BJ (cell line): ENCODE measurements around the gene DNA2. TPM values are rescaled to one million over a fixed set of nuclear protein-coding genes. Genes with fewer than 3 reads are reported as not detected.
A peak's percentile ranks its signal among the peaks of the same experiment; 100 is the strongest.
"Not testable (repeated sequence)": the region's sequence is repeated elsewhere in the genome, so short reads cannot be mapped to it uniquely, and the experiment has no call there.

Source experiments
- CTCF ChIA-PET: fragments of 350-600 bp; formaldehyde crosslinking; extraction: SDS; loops from one replicate; lab custom pipeline; 2021; ENCODE audit warnings: antibody characterized with exemption, inconsistent platforms; lab: Yijun Ruan, JAX
- POLR2A ChIA-PET: fragments of 300-600 bp; sonication (Branson Sonifier 250); formaldehyde crosslinking; extraction: SDS; loops from one replicate; lab custom pipeline; 2021; ENCODE audit warnings: antibody characterized with exemption; lab: Charles Lee
- DNase-seq: peaks from one replicate; pipeline ENCODE4 v3.0.0-alpha.2; 2011; ENCODE audit warnings: low read depth
- H3K27me3 ChIP-seq: 2 replicates; pipeline ENCODE4 v1.6.0; 2011; ENCODE audit warnings: low read length; ENCODE audit not compliant: control insufficient read depth, insufficient read depth
- H3K36me3 ChIP-seq: 2 replicates; pipeline ENCODE4 v1.5.1; 2011; ENCODE audit warnings: low read length; ENCODE audit not compliant: control insufficient read depth, insufficient read depth
- H3K4me3 ChIP-seq: 2 replicates; pipeline ENCODE4 v1.5.1; 2011; ENCODE audit warnings: low read depth, mild to moderate bottlenecking, control low read depth, low read length
- polyA minus RNA-seq: library from RNA; depleted of rRNA, polyadenylated mRNA; stranded (reverse); fragments of >200 nt; gene quantifications from 2 replicates; pipeline ENCODE4 v1.2.3, GENCODE V29; 2011; rRNA and poly(A)+ RNA removed
- polyA plus RNA-seq: library from polyadenylated mRNA; depleted of rRNA; stranded (reverse); fragments of >200 nt; gene quantifications from 2 replicates; pipeline ENCODE4 v1.2.3, GENCODE V29; 2011; rRNA removed
- TF ChIP-seq, protein P1 (sequence below): IDR thresholded peaks from 2 replicates; pipeline ENCODE4 v1.5.1; 2011; ENCODE audit warnings: low read depth, mild to moderate bottlenecking, control low read depth, inconsistent platforms, low read length, moderate library complexity; ENCODE audit not compliant: insufficient read depth

Gene DNA2, protein sequence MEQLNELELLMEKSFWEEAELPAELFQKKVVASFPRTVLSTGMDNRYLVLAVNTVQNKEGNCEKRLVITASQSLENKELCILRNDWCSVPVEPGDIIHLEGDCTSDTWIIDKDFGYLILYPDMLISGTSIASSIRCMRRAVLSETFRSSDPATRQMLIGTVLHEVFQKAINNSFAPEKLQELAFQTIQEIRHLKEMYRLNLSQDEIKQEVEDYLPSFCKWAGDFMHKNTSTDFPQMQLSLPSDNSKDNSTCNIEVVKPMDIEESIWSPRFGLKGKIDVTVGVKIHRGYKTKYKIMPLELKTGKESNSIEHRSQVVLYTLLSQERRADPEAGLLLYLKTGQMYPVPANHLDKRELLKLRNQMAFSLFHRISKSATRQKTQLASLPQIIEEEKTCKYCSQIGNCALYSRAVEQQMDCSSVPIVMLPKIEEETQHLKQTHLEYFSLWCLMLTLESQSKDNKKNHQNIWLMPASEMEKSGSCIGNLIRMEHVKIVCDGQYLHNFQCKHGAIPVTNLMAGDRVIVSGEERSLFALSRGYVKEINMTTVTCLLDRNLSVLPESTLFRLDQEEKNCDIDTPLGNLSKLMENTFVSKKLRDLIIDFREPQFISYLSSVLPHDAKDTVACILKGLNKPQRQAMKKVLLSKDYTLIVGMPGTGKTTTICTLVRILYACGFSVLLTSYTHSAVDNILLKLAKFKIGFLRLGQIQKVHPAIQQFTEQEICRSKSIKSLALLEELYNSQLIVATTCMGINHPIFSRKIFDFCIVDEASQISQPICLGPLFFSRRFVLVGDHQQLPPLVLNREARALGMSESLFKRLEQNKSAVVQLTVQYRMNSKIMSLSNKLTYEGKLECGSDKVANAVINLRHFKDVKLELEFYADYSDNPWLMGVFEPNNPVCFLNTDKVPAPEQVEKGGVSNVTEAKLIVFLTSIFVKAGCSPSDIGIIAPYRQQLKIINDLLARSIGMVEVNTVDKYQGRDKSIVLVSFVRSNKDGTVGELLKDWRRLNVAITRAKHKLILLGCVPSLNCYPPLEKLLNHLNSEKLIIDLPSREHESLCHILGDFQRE
- polyA plus RNA-seq (0.74 and 2.4 TPM in 2 replicates), polyA minus RNA-seq (1.3 and 1.6 TPM in 2 replicates)

DNA sequence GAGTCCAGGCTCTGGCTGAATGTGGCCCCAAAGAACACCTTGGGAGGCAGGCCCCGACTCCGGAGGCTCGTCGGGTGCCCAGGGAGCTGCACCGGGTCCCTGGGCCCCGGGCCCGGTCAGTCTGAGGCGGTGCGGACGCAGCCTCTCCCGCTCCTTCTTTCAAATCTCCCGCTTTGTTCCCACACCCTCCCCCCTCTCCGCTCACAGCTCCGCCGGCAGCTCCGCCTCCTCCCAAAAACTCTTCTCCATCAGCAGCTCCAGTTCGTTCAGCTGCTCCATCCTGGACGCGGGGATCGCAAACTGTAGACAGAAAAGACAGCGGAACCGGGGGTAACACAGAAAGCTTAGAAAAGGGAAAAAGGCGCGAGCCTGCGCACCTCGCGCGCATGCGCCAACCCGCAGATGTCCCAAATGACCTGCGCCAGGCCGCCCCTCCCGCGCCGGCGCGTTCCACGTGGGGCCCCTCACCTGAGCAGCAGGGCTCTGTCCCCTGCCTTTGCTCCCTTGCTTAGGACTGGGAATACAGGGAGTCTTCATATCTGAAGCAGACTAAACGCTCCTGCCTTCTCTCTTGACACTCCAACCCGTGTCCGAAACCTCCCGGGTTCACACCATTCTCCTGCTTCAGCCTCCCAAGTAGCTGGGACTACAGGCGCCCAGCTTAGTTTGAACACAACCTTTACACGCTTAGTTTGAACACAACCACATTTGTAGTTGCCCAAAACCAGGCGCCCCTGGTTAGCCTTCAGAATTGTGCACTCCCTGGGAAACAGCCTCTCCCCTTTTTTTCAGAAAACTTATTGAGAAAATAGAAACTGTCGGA is at the start of gene DNA2:
DNA2 (minus strand) TSS at position 388 of the 823 bp plus-strand sequence; CDS start at position 279, 109 bp downstream.
- ChIA-PET CTCF (no interaction called here), POLR2A (no interaction called here)
- peak; percentile 18 for DNase-seq
- Histone ChIP-seq H3K27me3 (no peaks in the 10 kb centered on the region), H3K36me3 (no peaks in the 10 kb centered on the region), H3K4me3 (peak within 1 kb of the TSS; percentile 57)
- TF ChIP-seq, protein P1, sequence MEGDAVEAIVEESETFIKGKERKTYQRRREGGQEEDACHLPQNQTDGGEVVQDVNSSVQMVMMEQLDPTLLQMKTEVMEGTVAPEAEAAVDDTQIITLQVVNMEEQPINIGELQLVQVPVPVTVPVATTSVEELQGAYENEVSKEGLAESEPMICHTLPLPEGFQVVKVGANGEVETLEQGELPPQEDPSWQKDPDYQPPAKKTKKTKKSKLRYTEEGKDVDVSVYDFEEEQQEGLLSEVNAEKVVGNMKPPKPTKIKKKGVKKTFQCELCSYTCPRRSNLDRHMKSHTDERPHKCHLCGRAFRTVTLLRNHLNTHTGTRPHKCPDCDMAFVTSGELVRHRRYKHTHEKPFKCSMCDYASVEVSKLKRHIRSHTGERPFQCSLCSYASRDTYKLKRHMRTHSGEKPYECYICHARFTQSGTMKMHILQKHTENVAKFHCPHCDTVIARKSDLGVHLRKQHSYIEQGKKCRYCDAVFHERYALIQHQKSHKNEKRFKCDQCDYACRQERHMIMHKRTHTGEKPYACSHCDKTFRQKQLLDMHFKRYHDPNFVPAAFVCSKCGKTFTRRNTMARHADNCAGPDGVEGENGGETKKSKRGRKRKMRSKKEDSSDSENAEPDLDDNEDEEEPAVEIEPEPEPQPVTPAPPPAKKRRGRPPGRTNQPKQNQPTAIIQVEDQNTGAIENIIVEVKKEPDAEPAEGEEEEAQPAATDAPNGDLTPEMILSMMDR: no peak

DNA sequence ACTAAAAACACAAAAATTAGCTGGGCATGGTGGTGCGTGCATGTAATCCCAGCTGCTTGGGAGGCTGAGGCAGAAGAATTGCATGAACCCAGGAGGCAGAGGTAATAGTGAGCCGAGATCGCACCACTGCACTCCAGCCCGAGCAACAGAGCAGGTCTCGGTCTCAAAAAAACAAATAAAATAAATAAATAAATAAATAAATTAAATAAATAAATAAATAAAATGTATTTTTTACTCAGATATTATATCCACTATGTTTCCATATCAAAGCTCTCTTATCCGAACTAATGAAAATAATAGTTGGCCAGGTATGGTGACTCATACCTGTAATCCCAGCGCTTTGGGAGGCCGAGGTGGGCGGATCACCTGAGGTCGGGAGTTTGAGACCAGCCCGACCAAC is 46.8 kb upstream of the DNA2 start:
- H3K4me3 ChIP-seq, DNase-seq, CTCF ChIA-PET, H3K27me3 ChIP-seq, H3K36me3 ChIP-seq, POLR2A ChIA-PET: not testable (repeated sequence)

DNA sequence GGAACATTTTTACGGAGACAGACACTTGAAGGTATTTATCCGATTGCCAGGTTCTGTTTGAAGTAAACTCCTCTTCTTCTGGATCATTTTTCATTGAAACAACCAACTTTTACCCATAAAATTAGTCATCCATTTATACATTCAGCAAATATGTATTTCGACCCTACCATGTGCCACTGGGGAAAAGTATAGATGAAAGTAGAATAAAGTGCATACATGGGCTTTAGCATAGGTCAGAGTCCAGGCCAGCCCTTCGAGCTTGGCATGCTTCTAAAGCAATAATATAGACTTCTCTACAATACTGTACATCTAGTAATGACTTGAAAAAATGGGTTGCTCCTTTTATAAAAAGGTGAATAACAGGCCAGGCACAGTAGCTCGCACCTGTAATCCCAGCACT is 45.4 kb upstream of the DNA2 start:
- TF ChIP-seq, protein P1: no peak
- DNase-seq: no peak
- Histone ChIP-seq H3K27me3 (no peaks in the 10 kb centered on the region), H3K36me3 (no peaks in the 10 kb centered on the region), H3K4me3 (no peak overlapping the region)
- CTCF ChIA-PET: interaction anchor here (0.6 kb wide), 1 partner anchor 229 kb away, joined by 5 read pairs; no protein-coding TSS in a partner anchor
- POLR2A ChIA-PET: no interaction called here

DNA sequence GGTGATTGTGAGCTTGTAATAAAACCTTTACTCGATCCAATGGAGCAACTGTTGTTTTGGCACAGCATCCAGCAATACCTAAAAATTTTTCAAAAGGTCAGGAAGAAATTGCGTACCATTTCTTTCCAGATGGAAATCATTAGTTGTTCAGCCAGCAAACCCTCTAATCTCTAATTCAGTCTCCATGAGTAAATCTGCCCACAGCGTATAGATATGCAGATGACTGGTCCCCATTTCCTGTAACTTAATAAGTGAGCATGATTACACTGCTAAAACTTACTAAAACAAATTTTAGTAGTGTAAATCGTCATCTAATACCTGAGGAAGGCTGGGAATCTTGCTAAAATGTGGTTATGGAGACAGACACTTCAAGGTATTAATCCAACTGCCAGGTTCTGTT is 45.0 kb upstream of the DNA2 start:
- peak; percentile 28 for DNase-seq
- Histone ChIP-seq H3K27me3 (no peaks in the 10 kb centered on the region), H3K4me3 (no peak overlapping the region), H3K36me3 (no peaks in the 10 kb centered on the region)
- POLR2A ChIA-PET: no interaction called here
- CTCF ChIA-PET: interaction anchor here (0.6 kb wide), 1 partner anchor 12 kb away, joined by 5 read pairs; no protein-coding TSS in a partner anchor
- TF ChIP-seq, protein P1: no peak

DNA sequence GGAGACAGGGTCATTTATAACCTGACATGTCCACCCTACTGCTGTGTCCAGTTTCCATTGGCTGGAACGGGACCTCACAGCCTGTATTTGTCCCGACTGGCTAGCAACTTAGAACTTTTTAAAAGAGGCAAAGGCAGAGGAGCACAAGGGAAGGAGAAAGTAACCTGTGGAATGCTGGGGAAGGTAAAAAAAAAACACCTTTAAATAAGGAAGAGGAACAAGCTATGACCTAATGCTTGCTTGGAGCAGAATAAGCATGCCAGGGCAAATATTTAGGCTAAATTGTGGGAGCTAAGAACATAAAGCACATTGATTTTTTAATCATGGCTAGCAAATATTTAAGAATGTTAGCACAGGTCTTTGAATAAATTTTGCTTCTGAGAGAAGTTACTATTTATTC is 44.4 kb upstream of the DNA2 start:
- H3K27me3 ChIP-seq, DNase-seq, H3K36me3 ChIP-seq, H3K4me3 ChIP-seq, POLR2A ChIA-PET: not testable (repeated sequence)
- CTCF ChIA-PET: interaction anchor here (0.6 kb wide), 1 partner anchor 11 kb away, joined by 5 read pairs; no protein-coding TSS in a partner anchor
